ENCODE results near the gene XRCC3.
"Not testable (repeated sequence)": the region's sequence is repeated elsewhere in the genome, so short reads cannot be mapped to it uniquely, and the experiment has no call there.

XRCC3 gene

DNA sequence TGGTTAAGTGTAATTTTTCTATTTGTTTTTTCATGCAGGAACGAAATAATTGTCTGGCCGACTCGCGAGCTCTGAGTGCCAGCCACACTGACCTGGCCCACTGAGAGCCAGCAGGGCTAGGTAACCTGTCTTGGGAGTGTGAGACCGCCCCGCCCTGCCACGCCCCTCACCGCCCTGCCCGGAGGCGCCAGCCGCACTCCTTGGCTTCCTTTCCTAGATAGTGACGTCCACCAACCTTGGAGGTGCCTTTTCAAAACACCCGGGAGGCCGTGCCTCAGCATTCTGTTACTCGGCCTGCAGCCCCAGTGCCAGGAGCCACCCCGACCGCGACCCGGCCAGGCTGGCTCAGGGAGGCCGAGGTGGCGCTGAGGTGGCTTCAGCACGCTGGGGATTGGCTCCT, 21.7 kb downstream of the XRCC3 start:
- no peak for DNase-seq (ENCODE audit: low read depth)

- DNase-seq (ENCODE audit: low read depth): no peak
These were observed 22.4 kb downstream of the XRCC3 start for GRCh38 chr14:103692871-103693270.

GRCh38 chr14:103692159-103692558, 23.1 kb downstream of the XRCC3 start:
- no peak for DNase-seq (ENCODE audit: low read depth)

GRCh38 chr14:103691655-103692054, 23.6 kb downstream of the XRCC3 start:
- not testable (repeated sequence) for DNase-seq (ENCODE audit: low read depth)

- no peak for DNase-seq (ENCODE audit: low read depth)
These were observed 24.9 kb downstream of the XRCC3 start for GRCh38 chr14:103690332-103690731.

GRCh38 chr14:103688906-103689902, 26.0 kb downstream of the XRCC3 start:
- no peak for DNase-seq (ENCODE audit: low read depth)

- DNase-seq (ENCODE audit: low read depth): no peak
These were observed 26.8 kb downstream of the XRCC3 start for GRCh38 chr14:103688441-103688840.

DNA sequence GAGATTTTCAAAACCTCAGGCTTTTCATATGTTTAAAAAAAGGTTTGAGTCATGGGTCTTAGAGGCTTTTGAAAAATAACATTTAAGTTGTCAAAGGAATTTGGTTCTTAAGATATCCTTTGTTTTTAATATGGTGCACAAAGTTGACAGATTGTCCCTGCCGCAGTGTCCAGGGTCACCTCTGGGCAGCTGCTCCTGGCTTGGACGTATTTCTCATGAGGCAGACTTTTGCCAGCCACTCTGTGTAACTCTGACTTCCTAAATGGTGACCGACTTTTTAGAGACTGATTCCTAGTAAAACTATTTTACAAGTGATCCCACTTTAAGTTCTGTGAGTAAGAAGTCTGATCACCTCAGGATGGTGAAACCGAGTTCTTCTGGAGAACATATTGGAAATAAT, 27.5 kb downstream of the XRCC3 start:
- no peak for DNase-seq (ENCODE audit: low read depth)

- DNase-seq (ENCODE audit: low read depth): no peak
These were observed 28.3 kb downstream of the XRCC3 start for GRCh38 chr14:103686831-103687485.

- DNase-seq (ENCODE audit: low read depth): no peak
These were observed 29.7 kb downstream of the XRCC3 start for GRCh38 chr14:103685276-103686211.

- no peak for DNase-seq (ENCODE audit: low read depth)
These were observed 30.4 kb downstream of the XRCC3 start for GRCh38 chr14:103684871-103685270.

- no peak for DNase-seq (ENCODE audit: low read depth)
These were observed 30.8 kb downstream of the XRCC3 start for GRCh38 chr14:103684471-103684870.

DNA sequence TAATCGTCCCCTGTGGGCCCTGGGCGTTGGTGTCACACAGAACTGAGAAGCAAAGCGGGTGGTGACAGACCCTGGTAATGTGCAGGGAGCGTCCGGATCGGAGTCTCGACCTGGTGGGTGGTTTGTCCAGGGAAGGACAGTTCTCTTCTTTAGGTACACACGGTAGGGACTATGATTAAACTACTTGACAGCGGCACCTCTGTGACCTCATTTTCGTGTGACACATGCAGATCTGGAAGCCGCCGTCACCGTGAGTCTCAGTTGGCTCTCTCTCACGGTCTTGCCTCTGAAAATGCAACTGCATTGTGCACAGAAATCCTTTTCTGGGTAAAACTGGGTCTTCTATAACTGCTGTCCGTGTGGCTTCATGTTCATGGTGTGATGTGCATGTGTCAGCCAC, 32.1 kb downstream of the XRCC3 start:
- no peak for DNase-seq (ENCODE audit: low read depth)

DNA sequence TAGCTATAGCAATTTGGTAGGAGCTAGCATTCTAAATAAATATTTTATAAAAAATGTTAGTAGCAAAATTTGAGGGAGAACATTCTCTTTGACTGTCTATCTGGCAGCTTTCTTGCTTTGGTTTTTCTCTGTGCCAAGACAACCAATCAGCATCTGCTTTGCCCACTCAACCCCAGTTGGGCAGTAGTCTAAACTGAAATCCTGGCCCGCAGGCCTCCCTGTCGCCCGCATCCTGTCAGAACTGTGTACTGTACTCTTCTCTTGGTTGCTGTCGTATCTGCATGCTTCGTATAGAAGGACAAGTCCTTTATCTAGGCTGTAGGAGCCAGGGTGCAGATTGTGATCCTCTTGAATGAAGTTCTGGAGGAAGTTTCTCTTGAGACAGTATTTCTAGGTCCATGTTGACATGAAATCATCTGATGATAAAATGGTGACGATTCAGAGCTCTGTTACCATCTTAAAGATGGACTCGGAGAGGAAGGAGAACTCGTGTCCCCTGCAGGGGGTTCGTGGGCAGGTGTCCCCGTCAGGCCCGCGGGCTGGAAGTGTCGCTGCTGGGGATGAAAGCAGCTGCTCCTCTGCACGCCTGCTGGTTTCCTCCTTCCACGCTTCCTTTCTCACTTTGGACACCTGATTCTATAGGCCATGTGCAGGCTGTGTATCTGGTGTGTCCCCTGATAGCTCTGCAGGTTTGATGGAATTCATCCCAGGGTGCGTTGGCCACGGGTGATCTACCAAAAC, 34.6 kb downstream of the XRCC3 start:
- no peak for DNase-seq (ENCODE audit: low read depth)

DNA sequence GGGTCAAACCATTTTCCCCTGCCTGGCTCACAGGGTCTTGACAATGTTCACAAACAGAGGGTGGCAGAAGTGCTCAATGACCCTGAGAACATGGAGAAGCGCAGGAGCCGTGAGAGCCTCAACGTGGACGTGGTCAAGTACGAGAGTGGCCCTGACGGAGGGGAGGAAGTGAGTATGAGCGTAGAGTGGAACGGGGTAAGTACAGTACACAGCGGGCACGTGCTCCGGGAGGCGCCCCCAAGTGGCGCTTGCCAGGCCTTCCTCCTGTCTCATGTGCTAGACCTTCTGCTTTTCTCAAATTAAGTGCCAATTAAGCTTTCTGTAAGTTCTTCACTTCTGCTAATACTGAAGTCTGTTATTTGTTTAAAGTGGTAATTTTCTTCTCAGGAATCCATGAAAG, 35.9 kb downstream of the XRCC3 start:
- DNase-seq (ENCODE audit: low read depth): peak; percentile 22

- DNase-seq (ENCODE audit: low read depth): no peak
These were observed 38.2 kb downstream of the XRCC3 start for GRCh38 chr14:103676881-103677675.

GRCh38 chr14:103675957-103676356, 39.3 kb downstream of the XRCC3 start:
- no peak for DNase-seq (ENCODE audit: low read depth)

DNA sequence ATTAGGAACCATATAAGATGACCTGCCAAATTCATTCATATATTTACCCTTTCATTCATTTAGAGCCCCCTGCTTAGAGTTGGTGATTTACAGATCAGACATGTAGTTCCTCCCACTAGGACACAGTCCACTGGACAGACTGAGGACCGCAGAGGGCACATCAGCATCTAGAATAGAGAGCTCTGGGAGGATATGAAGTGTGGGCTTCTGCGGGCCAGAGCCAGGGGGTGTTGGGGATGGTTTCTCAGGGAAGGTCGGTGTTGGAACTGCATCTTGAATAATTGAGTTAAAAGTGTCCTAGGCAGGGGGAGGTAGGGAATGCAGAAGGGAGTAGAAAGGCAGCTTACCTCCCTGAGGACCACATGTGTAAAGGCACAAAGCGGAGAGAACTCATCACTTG, 43.3 kb downstream of the XRCC3 start:
- DNase-seq (ENCODE audit: low read depth): no peak

GRCh38 chr14:103669370-103669769, 45.9 kb downstream of the XRCC3 start:
- DNase-seq (ENCODE audit: low read depth): no peak

GRCh38 chr14:103668117-103668516, 47.1 kb downstream of the XRCC3 start:
- no peak for DNase-seq (ENCODE audit: low read depth)

- no peak for DNase-seq (ENCODE audit: low read depth)
These were observed 47.6 kb downstream of the XRCC3 start for GRCh38 chr14:103667671-103668070.

All from fibroblast of gingiva (primary cell).